ENCODE data around the gene NRIP2.

NRIP2 gene

GRCh38 chr12:2785017-2785416, 49.8 kb downstream of the NRIP2 start:
- no peaks in the 10 kb centered on the region for H3F3A ChIP-seq (ENCODE audit: insufficient read depth, low read length)
- peaks cover 3% of the 10 kb centered on the region; the same call in 1 of the 2 replicates for H3K27me3 ChIP-seq (ENCODE audit: insufficient read depth, low read length)
- no peak for TF ChIP-seq CTCF (IDR thresholded peaks at IDR 0.05; ENCODE audit: low read length)
- TF ChIP-seq EZH2 (IDR thresholded peaks at IDR 0.05; ENCODE audit: borderline replicate concordance, low read length): no peak
- no peak overlapping the region for H2AFZ ChIP-seq (ENCODE audit: low read length)
- H3K27ac ChIP-seq (ENCODE audit: low read depth, low read length, poor library complexity, severe bottlenecking): no peak overlapping the region
- no peaks in the 10 kb centered on the region for H3K36me3 ChIP-seq (ENCODE audit: insufficient read depth, low read length)
- H3K9me3 ChIP-seq (ENCODE audit: low read length): no peaks in the 10 kb centered on the region
- no peak overlapping the region for H3K4me2 ChIP-seq (ENCODE audit: low read length)
- H3K9me2 ChIP-seq (ENCODE audit: low read depth, low read length): no peaks in the 10 kb centered on the region
- H3K79me2 ChIP-seq (ENCODE audit: insufficient read depth, low read length): no peaks in the 10 kb centered on the region
- H3K4me3 ChIP-seq (ENCODE audit: low read depth, low read length, poor library complexity, severe bottlenecking): no peak overlapping the region
- H3K4me1 ChIP-seq (ENCODE audit: insufficient read depth, low read length, severe bottlenecking): peaks cover 7% of the 10 kb centered on the region
- no peak overlapping the region for H3K9ac ChIP-seq (ENCODE audit: low read length)
- H4K20me1 ChIP-seq (ENCODE audit: insufficient read depth, low read length): no peaks in the 10 kb centered on the region

GRCh38 chr12:2783936-2784600, 50.8 kb downstream of the NRIP2 start:
- no peak overlapping the region for H3K27ac ChIP-seq (ENCODE audit: low read depth, low read length, poor library complexity, severe bottlenecking)
- peak overlapping the region; percentile 69 for H3K4me2 ChIP-seq (ENCODE audit: low read length)
- no peaks in the 10 kb centered on the region for H3K9me2 ChIP-seq (ENCODE audit: low read depth, low read length)
- TF ChIP-seq EZH2 (IDR thresholded peaks at IDR 0.05; ENCODE audit: borderline replicate concordance, low read length): no peak
- peak; percentile 94 for TF ChIP-seq CTCF (IDR thresholded peaks at IDR 0.05; ENCODE audit: low read length)
- peak overlapping the region; percentile 45 for H3K4me3 ChIP-seq (ENCODE audit: low read depth, low read length, poor library complexity, severe bottlenecking)
- H3K9me3 ChIP-seq (ENCODE audit: low read length): no peaks in the 10 kb centered on the region
- H3K4me1 ChIP-seq (ENCODE audit: insufficient read depth, low read length, severe bottlenecking): peaks cover 7% of the 10 kb centered on the region
- no peaks in the 10 kb centered on the region for H3F3A ChIP-seq (ENCODE audit: insufficient read depth, low read length)
- no peaks in the 10 kb centered on the region for H4K20me1 ChIP-seq (ENCODE audit: insufficient read depth, low read length)
- no peak overlapping the region for H2AFZ ChIP-seq (ENCODE audit: low read length)
- H3K79me2 ChIP-seq (ENCODE audit: insufficient read depth, low read length): no peaks in the 10 kb centered on the region
- H3K9ac ChIP-seq (ENCODE audit: low read length): no peak overlapping the region
- peaks cover 6% of the 10 kb centered on the region; the same call in 1 of the 2 replicates for H3K27me3 ChIP-seq (ENCODE audit: insufficient read depth, low read length)
- no peaks in the 10 kb centered on the region for H3K36me3 ChIP-seq (ENCODE audit: insufficient read depth, low read length)

- Histone ChIP-seq H3K27ac (ENCODE audit: low read depth, low read length, poor library complexity, severe bottlenecking) (no peak overlapping the region), H3K36me3 (ENCODE audit: insufficient read depth, low read length) (no peaks in the 10 kb centered on the region), H3F3A (ENCODE audit: insufficient read depth, low read length) (no peaks in the 10 kb centered on the region), H3K9me2 (ENCODE audit: low read depth, low read length) (no peaks in the 10 kb centered on the region), H4K20me1 (ENCODE audit: insufficient read depth, low read length) (no peaks in the 10 kb centered on the region), H3K27me3 (ENCODE audit: insufficient read depth, low read length) (0 out of 2 replicates have a peak, but pooled peaks cover 4% of the 10 kb centered on the region), H2AFZ (ENCODE audit: low read length) (no peak overlapping the region), H3K9me3 (ENCODE audit: low read length) (no peaks in the 10 kb centered on the region), H3K4me1 (ENCODE audit: insufficient read depth, low read length, severe bottlenecking) (peaks cover 6% of the 10 kb centered on the region), H3K79me2 (ENCODE audit: insufficient read depth, low read length) (no peaks in the 10 kb centered on the region), H3K9ac (ENCODE audit: low read length) (no peak overlapping the region), H3K4me2 (ENCODE audit: low read length) (no peak overlapping the region), H3K4me3 (ENCODE audit: low read depth, low read length, poor library complexity, severe bottlenecking) (no peak overlapping the region)
- TF ChIP-seq EZH2 (IDR thresholded peaks at IDR 0.05; ENCODE audit: borderline replicate concordance, low read length) (no peak), CTCF (IDR thresholded peaks at IDR 0.05; ENCODE audit: low read length) (no peak)
These were observed 55.6 kb downstream of the NRIP2 start for GRCh38 chr12:2779281-2779680.

All from OCI-LY1 (cell line).